ENCODE data around the gene ZBTB42. TPM values are rescaled to one million over a fixed set of nuclear protein-coding genes. Genes with fewer than 3 reads are reported as not detected.

The ZBTB42 gene
- total and polyA plus RNA-seq, 2 of the 4 experiments (the other 2 are of a cell fraction) = 1.3 to 2.3 TPM

- POLR2A ChIA-PET (ENCODE audit: unreplicated experiment) = no interaction called here
- TF ChIP-seq CHD1 (IDR thresholded peaks at IDR 0.05; ENCODE audit: low read depth, low read length) = no peak
- TF ChIP-seq RCOR1 (IDR thresholded peaks at IDR 0.05; ENCODE audit: insufficient replicate concordance, low read length) = no peak
- no peak for TF ChIP-seq RFX5 (IDR thresholded peaks at IDR 0.05; ENCODE audit: low read depth, low read length)
- TF ChIP-seq, protein P1, sequence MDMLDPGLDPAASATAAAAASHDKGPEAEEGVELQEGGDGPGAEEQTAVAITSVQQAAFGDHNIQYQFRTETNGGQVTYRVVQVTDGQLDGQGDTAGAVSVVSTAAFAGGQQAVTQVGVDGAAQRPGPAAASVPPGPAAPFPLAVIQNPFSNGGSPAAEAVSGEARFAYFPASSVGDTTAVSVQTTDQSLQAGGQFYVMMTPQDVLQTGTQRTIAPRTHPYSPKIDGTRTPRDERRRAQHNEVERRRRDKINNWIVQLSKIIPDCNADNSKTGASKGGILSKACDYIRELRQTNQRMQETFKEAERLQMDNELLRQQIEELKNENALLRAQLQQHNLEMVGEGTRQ (IDR thresholded peaks at IDR 0.05; ENCODE audit: low read depth, low read length) = no peak
- no peak for TF ChIP-seq SMC3 (IDR thresholded peaks at IDR 0.05; ENCODE audit: low read depth, low read length)
- TF ChIP-seq NFE2L2 (IDR thresholded peaks at IDR 0.05; ENCODE audit: low read depth, low read length) = no peak
- TF ChIP-seq MAFK (IDR thresholded peaks at IDR 0.05; ENCODE audit: low read depth, low read length) = no peak
- TF ChIP-seq MXI1 (IDR thresholded peaks at IDR 0.05; ENCODE audit: borderline replicate concordance, low read depth, low read length) = no peak
- no peak for TF ChIP-seq RAD21 (IDR thresholded peaks at IDR 0.05; ENCODE audit: low read length)
- no peak for TF ChIP-seq CTCF (conservative IDR thresholded peaks at IDR 0.05; ENCODE audit: low read depth, low read length)
- TF ChIP-seq, protein P2, sequence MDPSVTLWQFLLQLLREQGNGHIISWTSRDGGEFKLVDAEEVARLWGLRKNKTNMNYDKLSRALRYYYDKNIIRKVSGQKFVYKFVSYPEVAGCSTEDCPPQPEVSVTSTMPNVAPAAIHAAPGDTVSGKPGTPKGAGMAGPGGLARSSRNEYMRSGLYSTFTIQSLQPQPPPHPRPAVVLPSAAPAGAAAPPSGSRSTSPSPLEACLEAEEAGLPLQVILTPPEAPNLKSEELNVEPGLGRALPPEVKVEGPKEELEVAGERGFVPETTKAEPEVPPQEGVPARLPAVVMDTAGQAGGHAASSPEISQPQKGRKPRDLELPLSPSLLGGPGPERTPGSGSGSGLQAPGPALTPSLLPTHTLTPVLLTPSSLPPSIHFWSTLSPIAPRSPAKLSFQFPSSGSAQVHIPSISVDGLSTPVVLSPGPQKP (IDR thresholded peaks at IDR 0.05; ENCODE audit: borderline replicate concordance, low read depth, low read length) = no peak
- TF ChIP-seq CEBPB (IDR thresholded peaks at IDR 0.05; ENCODE audit: low read depth, low read length) = no peak
- TF ChIP-seq FOS (IDR thresholded peaks at IDR 0.05; ENCODE audit: low read depth, low read length) = no peak
- no peak for TF ChIP-seq POLR2A (IDR thresholded peaks at IDR 0.05; ENCODE audit: low read depth, low read length)
- TF ChIP-seq MAZ (IDR thresholded peaks at IDR 0.05; ENCODE audit: borderline replicate concordance, low read depth, low read length) = no peak
- no peak for TF ChIP-seq BHLHE40 (IDR thresholded peaks at IDR 0.05; ENCODE audit: low read depth, low read length)
Observed at GRCh38 chr14:104786091-104786586, 14.8 kb upstream of the ZBTB42 start.

More at GRCh38 chr14:104786091-104786586, 14.8 kb upstream of the ZBTB42 start:
- Histone ChIP-seq H3K14ac (replicated peaks; ENCODE audit: low read depth, low read length) (no peak overlapping the region), H2AK5ac (ENCODE audit: low read depth, low read length) (no peak overlapping the region), H3K36me3 (ENCODE audit: control insufficient read depth, insufficient read depth, low read length) (peaks cover 35% of the 10 kb centered on the region), H4K5ac (ENCODE audit: low read depth, low read length) (no peak overlapping the region), H4K20me1 (ENCODE audit: insufficient read depth, low read length) (peaks cover 79% of the 10 kb centered on the region), H3K4me1 (ENCODE audit: control insufficient read depth, insufficient read depth, low read length) (no peaks in the 10 kb centered on the region), H2BK120ac (ENCODE audit: low read depth, low read length) (no peak overlapping the region), H2BK20ac (ENCODE audit: low read depth, low read length) (no peak overlapping the region), H3K27ac (ENCODE audit: insufficient read depth, low read length) (no peak overlapping the region), H3K79me1 (ENCODE audit: low read depth in 1 of 2, low read length in 2 of 2) (peaks cover 9 to 52% of the 10 kb centered on the region in 2 experiments; a peak in 3 of 4 replicates), H3K4ac (ENCODE audit: low read depth, low read length) (no peak overlapping the region), H3K9ac (ENCODE audit: low read depth, low read length) (no peak overlapping the region), H2BK15ac (ENCODE audit: low read depth, low read length) (no peak overlapping the region), H3K9me1 (ENCODE audit: insufficient read depth, low read length) (no peaks in the 10 kb centered on the region), H2AFZ (replicated peaks; ENCODE audit: low read length, poor library complexity) (no peak overlapping the region), H3K4me3 (ENCODE audit: insufficient read depth, low read depth, low read length) (no peak overlapping the region), H3K18ac (ENCODE audit: low read depth, low read length) (no peak overlapping the region), H4K8ac (ENCODE audit: low read depth in 2 of 2, low read length in 2 of 2) (no peak overlapping the region), H4K91ac (ENCODE audit: insufficient read depth, low read depth, low read length) (no peak overlapping the region), H3K27me3 (ENCODE audit: control insufficient read depth, insufficient read depth, low read length) (no peaks in the 10 kb centered on the region), H3K56ac (ENCODE audit: extremely low read depth, insufficient read depth, low read length) (no peak overlapping the region), H3K9me3 (ENCODE audit: control insufficient read depth, insufficient read depth, low read length) (no peaks in the 10 kb centered on the region), H3K4me2 (ENCODE audit: low read depth, low read length) (no peak overlapping the region), H2AK9ac (replicated peaks; ENCODE audit: low read depth, low read length, poor library complexity) (no peak overlapping the region), H2BK5ac (ENCODE audit: low read depth, low read length, poor library complexity, severe bottlenecking) (no peak overlapping the region), H3K23ac (ENCODE audit: low read depth, low read length) (no peak overlapping the region)
- in situ Hi-C loops (cut with MboI; ENCODE audit: low sequenced_read_pairs) = no loop called here
- no peak for ATAC-seq (ENCODE audit: low read depth)
- DNase-seq = no peak
- CTCF ChIA-PET = no interaction called here
- intact Hi-C loops (cut with micrococcal nuclease) = no loop called here
- WGBS, 2 experiments (ENCODE audit: extremely low coverage in 2 of 2, insufficient read length in 1 of 2) = 92% methylated on average over 4 of the region's 14 CpGs; no CpG with 5 or more reads in 1 of the 2 experiments
- dilution Hi-C loops (cut with HindIII; ENCODE audit: low sequenced_read_pairs, unreplicated experiment) = no loop called here
- no TSS peak for BruUV-seq (replicated peaks)
